Measurements from ENCODE around the gene RNASEH2B.

DNA sequence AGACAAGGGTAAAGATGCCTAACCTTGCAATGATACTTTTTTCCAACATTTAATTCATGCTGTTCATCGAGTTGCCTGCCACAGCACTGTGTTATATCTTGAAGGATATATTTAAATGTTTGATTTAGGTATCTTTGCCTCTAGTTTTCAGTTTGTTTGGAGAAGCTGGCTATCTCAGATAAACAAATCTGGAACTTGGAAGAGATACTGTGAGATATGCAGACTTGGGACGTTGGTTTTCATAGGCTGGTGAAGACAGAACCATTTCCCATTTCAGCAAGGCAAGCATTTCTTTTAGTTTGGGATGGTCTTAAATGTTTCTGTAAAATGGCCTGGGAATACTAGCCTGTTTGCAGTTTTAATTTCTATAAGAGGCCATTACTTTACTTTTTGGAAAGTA is 3.3 kb downstream of the RNASEH2B start:
- TF ChIP-seq CTCF (IDR thresholded peaks at IDR 0.05; ENCODE audit: low read length) (no peak), EZH2 (optimal IDR thresholded peaks at IDR 0.05; ENCODE audit: low read depth, low read length) (no peak)

Measured in MM.1S (cell line).